Stimulated activated memory B cell treated with anti-CD40 and anti-IgM and Interleukin-4, amounts not matched to agents 10 μg/mL and 1 μg/mL and 100 μg/mL, for 72 hours (primary cell): ENCODE results near the gene ATP9A.
A peak's percentile ranks its signal among the peaks of the same experiment; 100 is the strongest.
"Not testable (repeated sequence)": the region's sequence is repeated elsewhere in the genome, so short reads cannot be mapped to it uniquely, and the experiment has no call there.

ENCODE experiments used
- ATAC-seq: fragments of 150-1000 bp; cut with Tn5 transposase; 2 replicates; pipeline ENCODE4 v1.10.0; 2021
- H3K27ac Mint-ChIP-seq: one replicate; pipeline ENCODE4 v1.8.0; 2022; ENCODE audit warnings: mild to moderate bottlenecking, mixed read lengths
- H3K27me3 Mint-ChIP-seq: one replicate; pipeline ENCODE4 v1.8.0; 2022; ENCODE audit warnings: mixed read lengths
- H3K36me3 Mint-ChIP-seq: one replicate; pipeline ENCODE4 v1.8.0; 2022; ENCODE audit warnings: mixed read lengths
- H3K4me1 Mint-ChIP-seq: one replicate; pipeline ENCODE4 v1.8.0; 2022; ENCODE audit warnings: mixed read lengths
- H3K4me3 Mint-ChIP-seq: one replicate; pipeline ENCODE4 v1.8.0; 2022; ENCODE audit warnings: mild to moderate bottlenecking, moderate library complexity, mixed read lengths
- H3K9me3 Mint-ChIP-seq: one replicate; pipeline ENCODE4 v1.8.0; 2022; ENCODE audit warnings: mixed read lengths

ATP9A gene, protein sequence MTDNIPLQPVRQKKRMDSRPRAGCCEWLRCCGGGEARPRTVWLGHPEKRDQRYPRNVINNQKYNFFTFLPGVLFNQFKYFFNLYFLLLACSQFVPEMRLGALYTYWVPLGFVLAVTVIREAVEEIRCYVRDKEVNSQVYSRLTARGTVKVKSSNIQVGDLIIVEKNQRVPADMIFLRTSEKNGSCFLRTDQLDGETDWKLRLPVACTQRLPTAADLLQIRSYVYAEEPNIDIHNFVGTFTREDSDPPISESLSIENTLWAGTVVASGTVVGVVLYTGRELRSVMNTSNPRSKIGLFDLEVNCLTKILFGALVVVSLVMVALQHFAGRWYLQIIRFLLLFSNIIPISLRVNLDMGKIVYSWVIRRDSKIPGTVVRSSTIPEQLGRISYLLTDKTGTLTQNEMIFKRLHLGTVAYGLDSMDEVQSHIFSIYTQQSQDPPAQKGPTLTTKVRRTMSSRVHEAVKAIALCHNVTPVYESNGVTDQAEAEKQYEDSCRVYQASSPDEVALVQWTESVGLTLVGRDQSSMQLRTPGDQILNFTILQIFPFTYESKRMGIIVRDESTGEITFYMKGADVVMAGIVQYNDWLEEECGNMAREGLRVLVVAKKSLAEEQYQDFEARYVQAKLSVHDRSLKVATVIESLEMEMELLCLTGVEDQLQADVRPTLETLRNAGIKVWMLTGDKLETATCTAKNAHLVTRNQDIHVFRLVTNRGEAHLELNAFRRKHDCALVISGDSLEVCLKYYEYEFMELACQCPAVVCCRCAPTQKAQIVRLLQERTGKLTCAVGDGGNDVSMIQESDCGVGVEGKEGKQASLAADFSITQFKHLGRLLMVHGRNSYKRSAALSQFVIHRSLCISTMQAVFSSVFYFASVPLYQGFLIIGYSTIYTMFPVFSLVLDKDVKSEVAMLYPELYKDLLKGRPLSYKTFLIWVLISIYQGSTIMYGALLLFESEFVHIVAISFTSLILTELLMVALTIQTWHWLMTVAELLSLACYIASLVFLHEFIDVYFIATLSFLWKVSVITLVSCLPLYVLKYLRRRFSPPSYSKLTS

DNA sequence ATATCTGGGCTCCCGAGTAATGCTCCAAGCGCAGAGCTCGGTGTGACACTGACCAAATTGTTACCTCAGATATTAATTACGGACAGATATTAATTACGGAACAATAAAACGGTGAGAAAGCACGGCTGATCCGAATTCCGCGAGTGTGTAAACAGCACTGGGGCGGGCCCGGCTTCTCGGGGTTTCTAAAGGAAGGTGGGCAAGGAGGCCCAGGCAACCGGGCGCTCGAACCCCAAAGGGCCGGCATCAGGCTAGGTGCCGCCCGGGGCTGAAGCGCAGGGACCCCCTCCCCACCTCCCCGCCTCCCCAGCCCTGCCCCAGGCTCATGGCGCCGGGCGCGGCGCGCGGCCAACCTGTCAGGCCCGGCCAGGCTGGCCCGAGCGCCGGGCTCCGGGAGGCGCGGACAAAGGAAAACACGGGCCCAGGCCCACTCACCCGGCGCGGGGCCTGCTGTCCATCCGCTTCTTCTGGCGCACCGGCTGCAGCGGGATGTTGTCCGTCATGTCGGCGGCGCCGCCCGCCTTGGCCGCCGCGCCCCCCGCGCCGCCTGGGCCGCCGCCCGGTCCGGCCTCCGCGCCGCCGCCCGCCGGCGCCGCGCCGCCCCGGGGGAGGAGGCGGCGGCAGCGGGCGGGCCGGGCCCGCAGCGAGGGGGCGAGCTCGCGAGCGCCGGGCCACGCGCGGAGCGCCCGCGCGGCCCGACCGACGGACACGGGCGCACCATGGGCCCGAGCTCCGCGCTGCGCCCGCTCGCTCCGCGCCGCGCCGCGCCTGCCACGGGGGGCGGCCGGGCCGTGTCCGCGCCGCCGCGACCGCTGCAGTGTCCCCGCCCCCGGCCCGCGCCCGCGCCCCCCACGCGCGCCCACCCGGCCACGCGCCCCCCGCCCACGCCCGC lies at the start of gene ATP9A:
ATP9A (minus strand) TSS at position 524 of the 892 bp plus-strand sequence; CDS start at position 503, 21 bp downstream.
- Mint-ChIP-seq H3K4me1 (peaks cover 9% of the 10 kb centered on the region), H3K9me3 (no peaks in the 10 kb centered on the region), H3K27me3 (peaks cover 39% of the 10 kb centered on the region), H3K27ac (no peak within 1 kb of the TSS), H3K36me3 (no peaks in the 10 kb centered on the region), H3K4me3 (peak within 1 kb of the TSS; percentile 70)
- ATAC-seq, result no peak

DNA sequence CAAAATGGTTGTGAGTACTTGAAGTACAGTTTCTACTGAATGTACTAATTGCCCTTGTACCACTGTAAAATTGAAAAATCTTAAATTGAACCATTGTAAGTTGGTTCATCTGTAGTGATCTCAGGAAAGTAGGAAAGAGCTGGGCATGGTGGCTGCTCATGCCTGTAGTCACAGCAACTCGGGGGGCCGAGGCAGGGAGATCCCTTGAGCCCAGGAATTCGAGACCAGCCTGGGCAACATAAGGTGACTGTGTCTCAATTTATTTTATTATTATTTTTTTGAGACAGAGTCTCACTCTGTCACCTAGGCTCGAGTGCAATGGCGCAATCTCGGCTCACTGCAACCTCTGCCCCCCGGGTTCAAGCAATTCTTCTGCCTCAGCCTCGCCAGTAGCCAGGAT lies 48.7 kb upstream of the ATP9A start:
- H3K36me3 Mint-ChIP-seq, H3K9me3 Mint-ChIP-seq: not testable (repeated sequence)

DNA sequence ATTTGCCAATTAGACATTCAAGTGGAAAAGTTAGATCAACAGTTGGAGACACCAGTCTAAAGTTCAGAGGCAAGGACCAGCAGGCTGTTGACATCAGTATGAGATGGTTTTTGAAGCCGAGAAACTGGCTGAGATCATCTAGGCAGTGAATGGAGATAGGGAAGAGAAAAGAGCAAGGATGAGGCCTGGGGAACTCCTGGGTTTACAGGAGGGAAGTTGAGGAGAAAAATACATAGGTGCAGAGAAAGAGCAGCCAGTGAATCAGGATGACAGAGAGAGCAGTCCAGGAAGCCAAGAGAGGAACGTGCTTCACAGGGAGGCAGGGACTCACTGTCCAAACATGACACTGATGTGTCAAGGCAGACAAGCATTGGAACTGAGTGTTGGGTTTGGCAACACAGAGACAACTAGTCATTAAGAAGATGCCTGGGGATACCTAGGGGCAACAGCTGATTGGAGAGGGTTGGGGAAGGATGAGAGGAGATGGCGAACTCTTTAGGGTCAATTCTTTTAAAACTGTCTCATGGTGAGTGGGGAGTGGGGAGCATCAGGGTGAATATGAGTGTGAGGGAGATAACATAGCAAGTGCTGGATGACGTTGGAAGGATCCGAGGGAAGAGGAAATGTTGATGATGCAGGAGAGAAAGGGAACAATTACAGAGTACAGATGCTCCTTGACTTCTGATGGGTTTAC lies 47.3 kb upstream of the ATP9A start:
- no peak overlapping the region for H3K27ac Mint-ChIP-seq
- peaks cover 12% of the 10 kb centered on the region for H3K27me3 Mint-ChIP-seq
- ATAC-seq, result no peak
- no peaks in the 10 kb centered on the region for H3K9me3 Mint-ChIP-seq
- H3K4me3 Mint-ChIP-seq, result no peak overlapping the region
- no peaks in the 10 kb centered on the region for H3K4me1 Mint-ChIP-seq
- H3K36me3 Mint-ChIP-seq, result no peaks in the 10 kb centered on the region

More for the DNA sequence above, 48.7 kb upstream of the ATP9A start:
- peaks cover 24% of the 10 kb centered on the region for H3K27me3 Mint-ChIP-seq
- not testable (repeated sequence) for ATAC-seq, H3K4me1 Mint-ChIP-seq, H3K27ac Mint-ChIP-seq, H3K4me3 Mint-ChIP-seq

DNA sequence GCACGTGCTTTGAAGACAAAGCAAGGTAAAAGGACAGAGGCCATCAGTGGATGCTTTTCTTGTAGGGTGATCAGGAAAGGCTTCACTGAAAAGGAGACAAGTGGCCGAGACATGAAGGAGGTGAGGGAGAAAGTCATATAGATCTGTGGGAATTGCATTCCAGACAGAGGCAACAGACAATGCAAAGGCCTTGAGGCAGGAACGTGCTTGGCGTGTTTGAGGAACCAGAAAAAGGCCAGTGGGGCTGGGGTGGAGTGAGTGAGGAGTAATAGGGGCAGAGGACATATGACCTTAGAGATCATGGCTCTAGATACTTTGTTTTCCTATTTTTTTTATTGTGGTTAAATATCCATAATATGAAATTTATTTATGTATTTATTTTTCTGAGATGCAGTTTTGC lies 44.7 kb upstream of the ATP9A start:
- Mint-ChIP-seq H3K4me1 (no peaks in the 10 kb centered on the region), H3K4me3 (no peak overlapping the region), H3K36me3 (no peaks in the 10 kb centered on the region), H3K9me3 (no peaks in the 10 kb centered on the region), H3K27me3 (no peaks in the 10 kb centered on the region), H3K27ac (no peak overlapping the region)
- no peak for ATAC-seq

DNA sequence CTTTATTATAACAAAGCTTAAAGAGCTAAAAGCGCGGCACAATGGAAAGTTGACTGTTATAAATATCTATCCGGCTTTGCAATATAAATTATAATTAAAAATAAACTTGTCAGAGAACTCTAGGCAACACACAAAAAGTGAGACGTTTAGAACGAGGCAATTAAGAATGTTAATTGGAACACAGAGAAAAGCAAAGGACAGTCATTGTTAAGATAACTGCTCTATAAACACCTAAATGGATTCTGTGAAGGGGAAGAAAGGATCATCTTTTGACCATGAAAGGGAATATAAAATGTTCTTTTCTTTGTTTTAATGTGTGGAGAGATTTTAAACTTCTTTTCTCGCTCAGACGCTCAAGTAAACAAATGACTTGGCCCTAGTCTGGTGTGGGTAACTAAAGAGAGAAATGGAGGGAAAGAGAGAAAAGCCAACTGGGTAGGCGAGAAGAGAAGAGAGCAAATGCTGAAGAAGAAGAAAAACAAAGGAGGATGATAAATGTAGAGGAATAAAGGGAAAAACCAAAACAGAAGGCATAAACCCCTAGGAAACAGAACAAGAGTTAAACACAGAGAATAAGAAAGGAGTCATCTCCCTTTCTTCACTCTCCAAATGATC lies 43.4 kb upstream of the ATP9A start:
- Mint-ChIP-seq H3K4me3 (no peak overlapping the region), H3K4me1 (no peaks in the 10 kb centered on the region), H3K36me3 (no peaks in the 10 kb centered on the region), H3K27ac (no peak overlapping the region), H3K9me3 (no peaks in the 10 kb centered on the region), H3K27me3 (no peaks in the 10 kb centered on the region)
- ATAC-seq, result no peak

DNA sequence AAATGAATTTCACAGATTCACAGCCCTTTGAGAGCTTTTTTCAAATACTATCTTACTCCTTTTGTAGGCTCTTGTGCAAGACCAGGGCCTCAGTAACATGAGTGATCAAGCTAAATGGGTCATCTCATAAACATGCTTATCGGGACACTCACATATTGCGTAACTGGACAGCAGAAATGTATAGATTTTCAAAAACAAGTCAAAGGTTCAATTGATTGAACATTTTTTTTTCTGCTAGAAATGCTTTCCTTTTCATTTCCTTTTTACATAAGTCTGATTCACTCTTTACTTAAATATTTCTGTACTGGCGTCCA lies 42.8 kb upstream of the ATP9A start:
- no peaks in the 10 kb centered on the region for H3K4me1 Mint-ChIP-seq

DNA sequence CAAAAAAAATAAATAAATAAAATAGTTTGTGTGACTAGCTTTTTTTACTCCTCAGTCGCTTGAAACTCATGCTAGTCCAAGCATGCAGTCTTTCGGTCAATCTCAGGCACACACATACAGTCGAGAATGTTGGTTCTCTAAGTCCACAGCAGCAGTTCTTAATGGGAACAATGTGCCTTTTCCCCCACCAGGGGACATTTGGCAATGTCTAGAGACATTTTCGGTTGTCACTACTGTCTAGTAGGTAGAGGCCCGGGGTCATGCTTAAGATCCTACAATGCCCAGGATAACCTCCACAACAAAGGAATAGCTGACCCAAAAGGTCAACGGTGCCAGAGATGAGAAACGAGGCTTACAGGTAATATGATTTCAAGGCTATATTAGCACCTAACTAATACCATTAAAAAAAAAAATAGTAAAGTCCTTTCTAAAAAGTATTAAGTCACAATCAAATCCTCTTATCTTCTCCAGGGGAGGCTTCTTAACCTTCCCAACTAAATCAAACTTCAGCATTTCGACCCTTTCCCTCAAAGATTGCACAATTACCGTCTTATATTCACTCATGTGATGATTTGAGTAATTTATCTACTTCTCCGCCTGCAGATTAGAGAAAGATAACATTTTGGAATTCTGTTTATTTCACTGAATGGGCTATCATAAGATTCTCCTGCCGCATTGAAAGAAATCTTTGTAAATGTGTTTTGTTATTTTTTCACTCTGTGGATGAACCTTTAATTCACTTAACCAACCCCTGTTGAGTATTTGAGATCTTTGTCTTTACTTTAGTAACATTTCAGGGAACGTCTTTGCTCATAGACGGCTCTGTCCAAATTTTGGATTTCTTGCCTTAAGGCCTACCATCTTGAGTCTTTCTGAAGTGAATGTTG lies 42.2 kb upstream of the ATP9A start:
- Mint-ChIP-seq H3K27me3 (peaks cover 10% of the 10 kb centered on the region), H3K4me1 (no peaks in the 10 kb centered on the region), H3K27ac (no peak overlapping the region), H3K4me3 (no peak overlapping the region), H3K9me3 (no peaks in the 10 kb centered on the region), H3K36me3 (no peaks in the 10 kb centered on the region)
- ATAC-seq, result no peak

More for the DNA sequence above, 42.8 kb upstream of the ATP9A start:
- no peaks in the 10 kb centered on the region for H3K9me3 Mint-ChIP-seq
- ATAC-seq, result no peak
- no peaks in the 10 kb centered on the region for H3K36me3 Mint-ChIP-seq
- H3K4me3 Mint-ChIP-seq, result no peak overlapping the region
- no peak overlapping the region for H3K27ac Mint-ChIP-seq
- H3K27me3 Mint-ChIP-seq, result peaks cover 4% of the 10 kb centered on the region

DNA sequence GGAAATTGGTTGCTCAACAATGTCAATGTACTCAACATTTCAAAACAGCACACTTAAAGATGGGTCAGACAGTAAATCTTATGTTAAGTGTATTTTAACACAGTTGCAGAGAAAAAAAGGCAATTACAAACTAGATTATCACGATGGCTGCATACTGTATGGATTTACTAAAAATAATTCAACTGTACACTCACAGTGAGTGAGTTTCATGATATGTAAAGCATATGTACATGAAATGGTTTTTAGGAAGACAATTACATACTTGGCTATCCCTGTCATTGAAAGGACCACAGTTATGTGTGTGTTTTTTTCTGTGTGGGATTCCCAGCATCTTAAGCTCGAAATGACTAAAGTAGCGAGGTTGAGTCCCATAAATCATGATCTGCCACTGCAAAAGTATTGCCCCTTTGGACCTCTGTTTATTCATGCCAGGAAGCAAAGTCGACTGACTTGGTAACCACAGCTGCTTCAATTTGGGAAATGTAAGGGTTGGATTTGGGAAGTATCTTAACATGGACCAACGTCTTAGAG lies 39.6 kb upstream of the ATP9A start:
- H3K9me3 Mint-ChIP-seq, result no peaks in the 10 kb centered on the region
- peaks cover 23% of the 10 kb centered on the region for H3K27me3 Mint-ChIP-seq
- H3K4me3 Mint-ChIP-seq, result no peak overlapping the region
- no peak overlapping the region for H3K27ac Mint-ChIP-seq
- H3K4me1 Mint-ChIP-seq, result no peaks in the 10 kb centered on the region
- no peaks in the 10 kb centered on the region for H3K36me3 Mint-ChIP-seq
- ATAC-seq, result no peak

DNA sequence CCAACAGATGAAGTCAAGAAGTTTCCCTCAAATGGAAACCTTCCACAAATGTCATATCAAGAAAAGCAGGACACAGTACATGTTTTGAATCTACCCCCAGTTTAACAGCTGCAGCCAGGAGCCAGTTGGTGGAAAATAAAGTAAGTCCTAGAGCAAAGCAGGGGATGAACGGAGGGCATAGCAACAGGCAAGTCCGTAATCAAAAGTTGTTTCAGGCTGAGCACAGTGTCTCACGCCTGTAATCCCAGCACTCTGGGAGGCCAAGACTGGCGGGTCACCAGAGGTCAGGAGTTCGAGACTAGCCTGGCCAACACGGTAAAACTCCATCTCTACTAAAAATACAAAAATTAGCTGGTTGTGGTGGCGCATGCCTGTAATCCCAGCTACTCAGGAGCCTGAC lies 36.6 kb upstream of the ATP9A start:
- Mint-ChIP-seq H3K36me3 (no peaks in the 10 kb centered on the region), H3K4me3 (no peak overlapping the region), H3K9me3 (no peaks in the 10 kb centered on the region), H3K4me1 (peaks cover 5% of the 10 kb centered on the region), H3K27ac (no peak overlapping the region), H3K27me3 (peaks cover 53% of the 10 kb centered on the region)
- no peak for ATAC-seq

DNA sequence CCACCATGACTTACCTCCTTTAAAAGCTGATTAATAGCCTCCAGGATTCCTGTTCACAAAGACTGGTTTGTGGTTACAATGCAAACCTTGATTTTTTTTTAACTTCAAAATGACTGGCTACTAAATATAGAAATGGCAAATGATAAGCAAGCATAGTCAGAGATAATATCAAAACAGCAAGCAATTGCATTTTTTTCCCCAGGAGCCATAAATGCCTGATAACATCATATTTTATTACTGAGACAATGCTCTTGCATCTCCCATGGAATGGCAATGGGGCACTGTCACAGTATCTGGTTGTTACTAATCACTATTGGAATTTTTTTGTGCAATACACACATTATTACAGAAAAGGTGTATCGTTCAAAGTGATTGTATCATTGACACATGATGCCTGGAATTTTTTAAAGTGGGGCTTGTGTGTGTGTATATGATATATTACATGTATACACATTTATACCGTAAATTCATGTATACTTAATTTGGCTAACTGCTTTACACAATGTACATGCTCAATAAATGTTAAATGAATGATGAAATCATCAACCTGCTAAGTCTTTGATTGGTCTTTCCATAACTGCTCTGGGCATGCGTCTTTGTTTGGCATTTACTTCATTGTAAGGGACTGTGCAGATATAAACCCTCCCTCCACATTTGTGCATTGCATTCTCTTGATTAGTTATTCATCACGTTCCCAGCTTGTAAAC lies 35.1 kb upstream of the ATP9A start:
- no peak overlapping the region for H3K4me3 Mint-ChIP-seq
- ATAC-seq, result no peak
- H3K4me1 Mint-ChIP-seq, result peaks cover 6% of the 10 kb centered on the region
- H3K27me3 Mint-ChIP-seq, result peaks cover 66% of the 10 kb centered on the region
- H3K9me3 Mint-ChIP-seq, result no peaks in the 10 kb centered on the region
- no peaks in the 10 kb centered on the region for H3K36me3 Mint-ChIP-seq
- H3K27ac Mint-ChIP-seq, result no peak overlapping the region

DNA sequence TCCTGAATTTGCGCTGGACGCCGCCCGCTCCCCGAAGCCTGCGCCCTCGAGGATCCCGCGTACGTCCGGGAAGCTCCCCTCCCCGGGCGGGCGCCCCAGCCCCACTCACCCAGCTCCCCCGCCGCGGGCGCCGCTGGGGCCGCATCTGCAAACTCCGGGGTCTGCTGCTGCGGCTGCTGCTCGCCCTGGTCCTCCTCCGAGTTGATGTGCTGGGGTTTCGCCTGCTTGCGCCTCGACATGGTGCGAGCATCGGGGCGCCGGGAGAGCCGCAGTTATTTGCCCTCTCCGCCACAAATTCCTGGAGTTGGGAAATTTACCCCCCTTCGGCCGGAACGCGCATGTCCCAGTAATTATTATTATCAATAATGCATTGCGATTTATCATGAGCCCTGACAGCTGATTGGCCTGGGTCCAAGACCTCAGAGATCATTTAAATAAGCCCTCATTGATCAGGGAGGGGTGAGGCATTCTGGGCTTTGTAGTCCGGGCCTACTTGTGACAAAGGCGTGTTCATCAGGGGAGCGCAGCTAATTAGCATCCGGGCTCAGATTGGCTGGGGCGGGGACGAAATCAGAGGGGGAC lies 34.1 kb upstream of the ATP9A start, which contains the start of gene SALL4:
SALL4 (minus strand) TSS at position 352 of the 582 bp plus-strand sequence; CDS start at position 239, 113 bp downstream.
- H3K36me3 Mint-ChIP-seq, result no peaks in the 10 kb centered on the region
- H3K9me3 Mint-ChIP-seq, result no peaks in the 10 kb centered on the region
- no peak for ATAC-seq
- no peak within 1 kb of the TSS for H3K4me3 Mint-ChIP-seq
- H3K4me1 Mint-ChIP-seq, result peaks cover 6% of the 10 kb centered on the region
- no peak within 1 kb of the TSS for H3K27ac Mint-ChIP-seq
- H3K27me3 Mint-ChIP-seq, result peaks cover 75% of the 10 kb centered on the region

DNA sequence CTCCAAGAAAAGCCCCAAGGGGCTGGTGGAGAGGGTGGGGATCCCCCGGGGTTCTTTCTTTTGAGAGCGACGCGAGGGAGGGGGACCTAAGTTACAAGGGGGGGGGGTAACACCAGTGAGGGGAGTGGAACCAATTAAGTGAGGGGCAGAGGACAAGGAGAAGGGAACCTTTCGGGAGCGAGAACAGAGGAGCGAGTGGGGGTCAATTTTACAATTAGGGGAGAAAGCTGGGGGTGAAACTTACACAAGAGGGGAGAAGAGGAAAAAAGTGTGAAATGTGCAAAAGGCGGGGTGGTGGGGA lies 33.6 kb upstream of the ATP9A start:
- no peak overlapping the region for H3K4me3 Mint-ChIP-seq
- no peak overlapping the region for H3K27ac Mint-ChIP-seq
- no peaks in the 10 kb centered on the region for H3K9me3 Mint-ChIP-seq
- H3K4me1 Mint-ChIP-seq, result peaks cover 6% of the 10 kb centered on the region
- H3K27me3 Mint-ChIP-seq, result peaks cover 75% of the 10 kb centered on the region
- no peaks in the 10 kb centered on the region for H3K36me3 Mint-ChIP-seq
- ATAC-seq, result no peak
